Stimulated activated CD4-positive, alpha-beta T cell treated with anti-CD3 and anti-CD28 coated beads, Interleukin-2, amount 100 ng/mL, for 48 hours (primary cell): ENCODE results near the gene LRRC4C.
"Not testable (repeated sequence)": the region's sequence is repeated elsewhere in the genome, so short reads cannot be mapped to it uniquely, and the experiment has no call there.

Experiments used
- DNase-seq, 2 donors: peaks; one replicate each; pipeline ENCODE4 v3.0.0-alpha.2; 2020

Gene LRRC4C

DNA sequence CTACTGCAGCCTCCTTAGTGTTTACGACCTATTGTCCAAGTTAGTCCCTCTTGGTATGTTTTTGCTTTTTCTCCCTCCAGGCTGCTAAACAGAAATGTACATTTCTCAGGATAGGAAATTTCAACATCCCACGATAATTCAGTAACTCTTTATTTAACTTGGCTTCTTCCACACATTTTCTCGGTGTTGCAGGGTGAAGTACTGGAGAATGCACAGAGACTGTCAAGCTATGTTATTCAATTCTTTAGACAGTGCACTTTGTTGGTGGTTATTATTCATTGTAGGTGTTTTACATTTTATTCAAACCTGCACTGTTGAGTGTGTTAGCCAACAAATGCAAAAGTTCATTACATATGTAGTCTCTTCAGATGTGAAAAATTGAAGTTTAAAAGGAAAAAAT lies 839.8 kb downstream of the LRRC4C start:
- DNase-seq = no peak

DNA sequence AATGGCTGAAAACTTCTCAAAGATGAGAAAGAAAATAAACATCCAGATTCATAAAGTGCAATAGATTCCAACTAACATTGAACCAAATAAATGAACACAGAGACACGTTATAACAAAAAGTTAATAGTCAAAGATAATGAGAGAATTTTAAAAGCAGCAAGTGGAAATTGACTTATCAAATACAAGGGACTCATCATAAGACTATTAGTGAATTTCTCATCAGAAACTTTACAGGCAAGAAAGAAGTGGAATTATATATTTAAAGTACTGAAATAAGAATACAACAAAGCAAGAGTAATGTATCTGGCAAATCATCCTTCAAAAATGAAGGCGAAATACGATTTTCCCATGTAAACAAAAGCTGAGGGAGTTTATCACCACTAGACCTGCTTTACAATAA lies 852.7 kb downstream of the LRRC4C start:
- DNase-seq = no peak

DNA sequence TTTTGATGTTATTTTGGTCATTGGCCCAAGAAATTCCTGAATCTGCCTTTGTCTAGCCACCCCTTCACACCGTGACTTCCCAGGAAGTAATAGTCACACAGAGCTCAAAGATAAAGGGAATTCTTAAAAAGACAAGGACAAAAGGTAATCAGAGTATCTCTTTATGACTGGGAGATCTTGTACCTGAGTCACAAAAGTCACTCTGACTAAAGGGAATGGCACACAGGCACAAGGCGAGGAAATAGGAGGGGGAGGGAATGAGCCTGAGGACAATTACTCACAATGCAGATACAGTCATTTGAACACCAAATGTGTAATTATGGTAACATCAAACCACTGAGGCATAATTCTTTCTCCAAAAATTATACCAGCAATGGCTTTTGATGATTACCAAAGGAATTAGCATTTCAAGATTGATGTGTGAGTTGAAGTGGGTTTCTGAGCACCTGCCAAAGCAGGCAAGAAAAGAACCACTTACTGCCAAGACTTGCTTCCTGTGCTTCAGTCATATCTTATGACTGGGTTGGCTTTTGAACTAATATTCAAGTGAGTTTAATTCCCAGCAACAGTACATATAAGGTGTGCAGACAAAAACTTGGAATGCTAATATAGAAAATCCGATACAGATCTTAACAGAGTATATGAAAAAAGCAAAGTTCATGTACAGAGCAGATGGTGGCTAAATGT lies 856.4 kb downstream of the LRRC4C start:
- no peak for DNase-seq

- no peak for DNase-seq
Observed at GRCh38 chr11:40597546-40598113, 861.8 kb downstream of the LRRC4C start.

DNA sequence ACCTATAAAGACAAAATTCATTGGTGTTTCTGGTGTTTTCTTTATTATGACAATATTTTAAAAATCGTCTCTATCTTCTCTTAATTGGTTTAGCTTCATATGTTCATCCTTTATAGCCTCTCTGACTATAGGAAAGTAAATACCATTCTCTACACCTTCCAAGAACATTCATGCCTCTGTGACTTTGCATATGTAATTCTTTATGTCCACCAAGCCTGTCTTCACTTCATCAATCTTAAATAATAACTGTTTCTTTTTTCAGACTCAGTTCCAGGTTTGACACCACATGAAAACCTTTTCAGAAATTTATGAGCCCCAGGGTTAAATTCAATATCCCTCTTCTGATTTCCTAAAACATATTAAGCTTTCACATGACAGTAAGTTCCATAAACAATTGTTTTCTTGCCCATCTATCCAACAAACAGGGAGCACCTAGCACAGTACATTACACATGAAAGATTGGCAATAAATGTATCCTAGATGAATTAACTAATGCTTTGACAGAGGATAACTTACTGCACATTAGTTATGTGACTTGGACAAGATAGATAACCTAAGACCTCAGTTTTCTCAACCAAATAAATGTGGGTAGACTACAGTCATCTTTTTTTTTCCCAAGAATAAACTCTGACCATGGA lies 886.1 kb downstream of the LRRC4C start:
- DNase-seq = no peak

DNA sequence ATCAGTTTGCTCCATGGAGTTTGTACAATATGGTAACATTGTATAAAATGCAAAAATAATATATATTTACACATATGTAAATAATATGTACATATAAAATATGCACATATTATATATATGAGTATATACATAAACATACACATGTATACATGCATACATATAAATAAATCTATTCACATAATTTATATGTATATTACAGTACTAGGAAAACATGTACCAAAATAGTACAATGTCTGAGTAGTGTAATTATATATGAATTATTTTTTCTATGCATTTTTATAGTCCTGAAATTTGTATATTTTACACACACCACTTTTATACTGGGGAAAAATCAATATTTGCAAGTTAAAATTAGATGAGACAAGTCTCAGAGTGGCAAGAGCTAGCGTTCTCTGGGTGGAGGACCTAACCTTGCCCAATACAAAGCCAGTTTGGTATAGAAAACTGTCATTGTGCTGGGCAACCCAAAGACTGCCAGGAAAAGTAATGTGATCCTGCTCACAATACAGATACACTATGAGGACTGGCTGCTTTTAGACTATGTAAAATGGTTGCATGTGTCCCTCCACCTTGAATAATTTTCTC lies 889.4 kb downstream of the LRRC4C start:
- no peak for DNase-seq

DNA sequence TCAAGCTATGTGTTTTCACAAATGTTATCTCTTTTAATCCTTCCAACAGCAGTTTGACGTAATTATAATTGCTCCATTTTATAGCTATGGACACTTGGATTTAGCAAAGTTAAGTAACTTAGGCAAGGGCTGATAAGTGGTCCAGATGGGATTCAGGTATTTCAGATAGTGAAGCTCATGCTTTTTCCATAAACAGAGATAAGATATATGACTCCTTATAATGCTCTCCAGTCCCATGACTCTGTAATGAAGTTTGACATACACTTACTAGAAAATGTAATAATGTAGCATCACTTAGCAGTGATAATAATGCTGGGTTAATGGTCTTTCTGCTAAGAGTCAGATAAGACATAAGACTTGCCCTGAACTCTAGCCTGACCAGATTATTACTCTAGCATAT lies 892.1 kb downstream of the LRRC4C start:
- no peak for DNase-seq

DNA sequence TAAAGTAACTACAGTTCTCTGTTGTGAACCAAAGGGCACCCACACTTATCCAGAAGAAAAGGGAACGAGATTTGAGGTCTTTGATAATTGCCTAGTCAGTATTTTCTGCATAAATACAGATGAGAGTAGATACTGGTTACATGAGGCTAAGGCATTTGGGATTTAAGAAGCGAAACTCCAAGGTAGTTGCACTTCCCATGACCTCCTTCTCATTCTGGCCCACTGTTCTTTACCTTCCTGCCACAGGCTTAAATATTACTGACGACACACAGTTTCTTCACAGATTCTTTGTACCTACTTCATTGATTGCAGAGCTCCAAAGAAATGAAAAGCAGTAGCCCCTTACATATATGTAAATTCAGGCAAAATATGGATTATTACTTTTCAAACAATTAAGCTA lies 915.3 kb downstream of the LRRC4C start:
- DNase-seq = no peak

GRCh38 chr11:40542821-40543220 lies 916.6 kb downstream of the LRRC4C start:
- DNase-seq = no peak

DNA sequence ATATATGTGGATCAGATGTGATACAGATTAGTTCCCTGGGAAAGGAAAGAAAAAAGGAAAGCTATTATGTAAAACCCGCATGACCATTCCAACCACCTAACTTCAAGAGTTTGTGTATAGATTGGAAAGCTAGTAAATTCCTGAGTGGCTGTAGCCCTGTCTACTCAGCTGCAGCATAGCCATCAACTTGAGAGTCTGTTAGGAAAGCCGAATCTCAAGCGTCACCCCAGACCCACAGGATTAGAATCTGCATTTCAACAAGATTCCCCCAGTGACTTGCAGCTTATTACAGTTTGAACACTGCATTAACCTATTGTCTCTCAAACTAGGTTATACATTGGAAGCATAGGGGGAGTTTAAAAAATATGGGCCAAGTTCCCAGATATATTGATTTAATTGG lies 921.7 kb downstream of the LRRC4C start:
- no peak for DNase-seq

DNA sequence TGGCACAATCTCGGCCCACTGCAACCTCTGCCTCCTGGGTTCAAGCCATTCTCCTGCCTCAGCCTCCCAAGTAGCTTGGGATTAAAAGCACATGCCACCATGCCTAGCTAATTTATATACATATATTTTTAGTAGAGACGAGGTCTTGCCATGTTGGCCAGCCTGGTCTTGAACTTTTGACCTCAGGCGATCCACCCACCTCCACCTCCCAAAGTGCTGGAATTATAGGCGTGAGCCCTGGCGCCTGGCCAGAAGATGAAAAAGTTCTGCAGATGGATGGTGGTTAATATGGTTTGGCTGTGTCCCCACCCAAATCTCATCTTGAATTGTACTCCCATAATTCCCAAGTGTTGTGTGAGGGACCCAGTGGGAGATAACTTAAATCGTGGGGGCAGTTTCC lies 937.4 kb downstream of the LRRC4C start:
- DNase-seq = not testable (repeated sequence)

GRCh38 chr11:40517122-40517521 lies 942.3 kb downstream of the LRRC4C start:
- DNase-seq = no peak

GRCh38 chr11:40514124-40514523 lies 945.3 kb downstream of the LRRC4C start:
- DNase-seq = no peak

DNA sequence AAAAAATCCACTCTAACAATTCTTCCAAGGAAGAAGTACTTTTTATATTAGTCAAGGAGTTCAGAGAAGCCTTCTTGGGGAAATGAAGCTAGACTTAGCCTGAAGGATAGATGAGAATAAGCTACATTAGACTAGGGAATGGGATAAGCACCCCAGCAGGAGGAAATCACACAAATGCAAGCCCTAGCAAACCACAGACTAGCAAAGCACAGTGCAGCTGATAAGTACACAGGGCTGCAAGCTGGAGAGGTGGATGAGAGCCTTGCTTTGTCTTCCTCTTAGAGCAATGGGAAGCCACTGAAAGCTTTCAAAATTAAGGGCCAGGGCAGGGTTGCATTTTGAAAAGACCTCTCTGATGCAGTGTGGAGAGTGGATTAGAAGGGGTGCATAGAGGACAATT lies 946.2 kb downstream of the LRRC4C start:
- DNase-seq = no peak

DNA sequence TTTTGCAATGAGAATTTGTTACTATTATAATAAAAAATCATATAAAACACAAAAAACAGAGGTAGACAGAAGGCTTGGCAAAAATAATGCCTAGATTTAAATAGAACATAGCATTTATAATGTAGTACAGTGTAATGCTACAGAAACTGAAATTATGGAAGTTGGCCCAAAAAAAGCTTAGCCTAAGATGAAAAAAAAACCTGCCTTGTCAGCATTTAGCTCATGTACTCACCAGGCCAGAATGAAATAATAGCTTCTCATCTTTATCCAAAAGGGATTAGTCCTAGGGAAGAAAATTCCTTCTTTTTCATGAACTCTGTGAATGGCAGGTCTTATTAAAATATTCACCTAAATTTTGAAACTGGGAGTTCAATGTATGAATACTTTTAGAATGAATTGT lies 951.1 kb downstream of the LRRC4C start:
- no peak for DNase-seq

DNA sequence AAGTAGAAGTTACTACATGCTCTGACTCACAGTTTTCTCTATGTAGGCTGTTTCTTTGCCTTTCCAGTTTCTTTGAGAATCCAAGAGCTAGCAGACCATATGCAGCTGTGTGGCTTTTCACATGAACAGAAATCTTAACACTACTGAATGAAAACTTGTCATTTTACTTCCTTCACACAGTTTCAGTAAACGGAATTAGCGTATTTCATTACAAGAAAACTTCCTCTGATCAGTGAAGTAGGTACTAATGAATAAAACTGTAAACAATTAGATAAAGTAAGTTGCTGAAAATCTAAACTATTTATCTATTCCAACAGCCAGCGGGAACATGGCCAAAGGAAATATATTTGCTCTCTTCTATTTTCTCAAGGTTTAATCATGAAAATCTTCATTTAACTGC lies 953.2 kb downstream of the LRRC4C start:
- DNase-seq = no peak

- DNase-seq = no peak
Observed at GRCh38 chr11:40491341-40491740, 968.1 kb downstream of the LRRC4C start.

DNA sequence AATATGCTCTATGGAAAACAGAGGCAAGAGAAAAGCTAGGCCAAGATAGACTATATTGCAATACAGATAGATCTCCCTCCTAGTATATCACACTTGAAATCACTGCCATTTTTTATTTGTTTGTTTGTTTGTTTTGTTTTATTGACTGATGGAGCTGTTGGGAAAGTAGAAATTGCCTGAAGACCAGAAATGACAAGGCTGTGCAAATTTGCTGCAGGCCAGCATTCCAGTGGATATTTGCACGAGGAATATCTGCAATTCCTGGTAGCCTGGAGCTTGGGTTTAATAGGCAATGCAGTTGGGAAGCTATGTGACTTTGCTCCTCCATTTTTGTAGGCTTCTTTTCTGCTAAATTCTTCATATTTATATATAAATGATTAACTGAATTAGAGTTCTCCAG lies 991.7 kb downstream of the LRRC4C start:
- no peak for DNase-seq

DNA sequence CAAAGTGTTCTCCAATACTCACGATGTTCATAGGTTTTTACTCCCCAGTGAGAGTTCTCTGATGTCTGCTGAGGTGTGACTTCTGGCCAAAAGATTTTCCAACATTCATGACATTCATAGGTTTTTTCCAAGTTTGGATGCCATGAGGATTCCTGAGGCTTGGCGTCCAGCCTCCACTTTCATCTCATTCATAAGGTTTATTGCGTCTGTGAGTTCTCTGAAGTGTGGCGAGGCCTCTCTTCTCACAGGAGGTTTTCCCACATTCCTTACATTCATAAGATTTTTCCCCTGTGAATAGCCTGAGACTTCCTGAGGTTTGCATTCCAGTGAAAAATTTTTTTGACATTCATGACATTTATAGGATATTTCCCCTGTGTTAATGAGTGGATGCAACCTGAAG lies 1014.1 kb downstream of the LRRC4C start:
- no peak for DNase-seq

DNA sequence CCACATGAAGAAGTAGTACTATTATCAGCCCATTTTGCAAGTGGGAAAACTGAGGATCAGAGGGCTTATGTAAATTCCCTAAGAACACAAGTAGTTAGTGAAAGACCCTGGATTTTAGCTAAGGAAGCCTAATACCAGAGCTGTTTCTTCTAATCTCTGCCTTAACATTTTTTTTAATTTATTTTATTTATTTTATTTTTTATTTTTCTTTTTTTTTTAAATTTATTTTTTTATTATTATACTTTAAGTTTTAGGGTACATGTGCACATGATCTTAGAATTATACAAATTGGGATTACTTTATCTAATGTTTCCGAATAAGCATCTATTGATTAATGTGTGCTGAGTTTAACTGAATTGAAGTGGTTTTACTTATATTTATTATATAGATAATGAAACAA lies 1015.3 kb downstream of the LRRC4C start:
- DNase-seq = no peak

DNA sequence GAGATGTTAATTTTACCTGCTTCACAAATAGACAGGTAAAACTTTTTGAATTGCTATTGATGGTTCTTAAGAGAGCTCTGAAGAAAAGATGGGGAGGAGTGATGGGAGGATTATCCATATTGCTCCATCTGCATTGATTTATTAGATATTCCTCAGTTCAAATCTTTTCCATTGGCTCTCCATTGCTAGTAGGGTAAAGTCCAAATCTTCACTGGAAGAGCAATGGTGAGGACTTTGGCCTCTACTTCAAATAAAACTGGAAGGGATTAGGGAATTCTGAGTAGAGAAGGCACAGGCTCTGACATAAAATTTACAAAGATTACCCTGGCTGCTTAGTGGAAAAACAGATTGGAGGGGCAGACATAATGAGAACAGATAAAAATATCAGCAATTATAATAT lies 1024.1 kb downstream of the LRRC4C start:
- DNase-seq = no peak

DNA sequence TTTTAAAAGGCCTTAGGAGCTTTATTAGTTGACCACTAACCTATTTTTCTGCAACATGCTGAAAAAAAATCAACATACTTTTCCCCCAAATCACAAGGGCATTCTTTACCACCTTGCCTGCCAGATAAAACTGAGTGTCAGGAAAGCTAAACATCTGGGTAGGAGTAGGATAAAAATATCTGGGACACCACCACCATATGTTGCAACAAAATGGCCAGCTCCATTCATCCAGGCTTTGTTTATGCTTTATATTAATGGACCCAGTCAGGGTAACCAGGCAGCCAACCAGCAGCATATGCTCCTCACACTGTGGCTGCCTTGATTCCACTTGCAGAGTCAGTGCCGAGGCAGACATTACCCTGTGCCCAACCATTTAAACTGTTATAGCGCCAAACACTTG lies 1024.5 kb downstream of the LRRC4C start:
- DNase-seq = no peak

GRCh38 chr11:40432358-40432757 lies 1027.1 kb downstream of the LRRC4C start:
- DNase-seq = no peak

DNA sequence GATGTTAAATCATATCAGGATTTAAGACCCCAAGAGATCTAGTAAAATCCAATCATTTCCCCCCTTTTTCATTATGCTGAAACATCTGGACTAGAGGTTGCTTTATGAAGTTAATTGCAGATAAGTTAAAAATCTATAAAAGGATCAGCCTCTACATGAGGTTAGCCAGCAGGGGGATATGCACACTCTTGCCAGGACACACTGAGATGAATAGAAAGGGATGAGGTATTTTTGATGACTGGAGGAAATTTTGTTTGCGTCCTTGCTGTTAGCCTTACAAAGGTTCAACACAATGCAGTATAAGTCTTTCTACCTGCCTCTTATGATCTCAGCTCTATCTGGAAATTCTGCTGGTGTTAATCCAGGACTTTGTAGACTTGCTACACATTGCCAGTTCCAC lies 1034.3 kb downstream of the LRRC4C start:
- no peak for DNase-seq
